IPS-18c (cell line): ENCODE data around the gene WFDC10B.
"Not testable (repeated sequence)": the region's sequence is repeated elsewhere in the genome, so short reads cannot be mapped to it uniquely, and the experiment has no call there.

Experiments used
- H3K4me3 ChIP-seq: 2 replicates; pipeline ENCODE4 v1.7.0; 2013; ENCODE audit warnings: low read depth, mild to moderate bottlenecking, low read length, moderate library complexity; ENCODE audit not compliant: insufficient read depth
- H3K9me3 ChIP-seq: one replicate; pipeline ENCODE4 v1.6.1; 2013; ENCODE audit warnings: mild to moderate bottlenecking, low read length, moderate library complexity; ENCODE audit not compliant: control insufficient read depth, insufficient read depth

The WFDC10B gene

GRCh38 chr20:45704969-45705637, at the start of gene WFDC10B:
WFDC10B (minus strand) TSS chr20:45705019; CDS start chr20:45685992, 19,027 bp downstream.
- H3K9me3 ChIP-seq: peaks cover 2% of the 10 kb centered on the region
- no peak within 1 kb of the TSS for H3K4me3 ChIP-seq

GRCh38 chr20:45752746-45753145, 47.9 kb upstream of the WFDC10B start:
- no peaks in the 10 kb centered on the region for H3K9me3 ChIP-seq
- no peak overlapping the region for H3K4me3 ChIP-seq

GRCh38 chr20:45751721-45752120, 46.9 kb upstream of the WFDC10B start:
- Histone ChIP-seq H3K9me3 (no peaks in the 10 kb centered on the region), H3K4me3 (no peak overlapping the region)

GRCh38 chr20:45745015-45745414, 40.2 kb upstream of the WFDC10B start:
- Histone ChIP-seq H3K4me3 (no peak overlapping the region), H3K9me3 (no peaks in the 10 kb centered on the region)

GRCh38 chr20:45742596-45742995, 37.8 kb upstream of the WFDC10B start:
- no peak overlapping the region for H3K4me3 ChIP-seq

DNA sequence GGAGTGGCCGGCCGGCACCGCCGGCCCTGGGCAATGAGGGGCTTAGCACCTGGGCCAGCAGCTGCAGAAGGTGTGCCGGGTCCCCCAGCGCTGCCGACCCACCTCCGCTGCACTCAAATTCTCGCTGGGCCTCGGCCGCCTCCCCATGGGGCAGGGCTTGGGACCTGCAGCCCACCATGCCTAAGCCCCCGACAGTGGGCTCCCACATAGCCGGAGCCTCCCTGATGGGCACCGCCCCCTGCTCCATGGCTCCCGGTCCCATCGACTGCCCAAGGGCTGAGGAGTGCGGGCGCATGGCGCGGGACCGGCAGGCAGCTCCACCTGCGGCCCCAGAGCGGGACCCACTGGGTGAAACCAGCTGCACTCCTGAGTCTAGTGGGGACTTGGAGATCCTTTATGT, 31.2 kb upstream of the WFDC10B start:
- H3K4me3 ChIP-seq: no peak overlapping the region

More at GRCh38 chr20:45742596-45742995, 37.8 kb upstream of the WFDC10B start:
- no peaks in the 10 kb centered on the region for H3K9me3 ChIP-seq

DNA sequence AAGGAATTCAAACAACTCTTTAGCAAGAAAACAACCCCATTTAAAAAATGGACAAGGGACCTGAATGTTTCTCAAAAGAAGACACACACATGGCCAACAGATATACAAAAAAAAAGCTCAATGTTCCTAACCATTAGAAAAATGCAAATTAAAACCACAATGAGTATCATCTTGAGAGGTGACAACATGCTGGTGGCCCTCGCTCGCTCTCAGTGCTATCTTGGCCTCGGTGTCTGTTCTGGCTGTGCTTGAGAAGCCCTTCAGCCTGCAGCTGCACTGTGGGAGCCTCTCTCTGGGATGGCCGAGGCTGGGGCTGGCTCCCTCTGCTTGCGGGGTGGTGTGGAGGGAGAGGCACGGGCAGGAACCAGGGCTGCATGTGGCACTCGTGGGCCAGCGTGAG, 30.7 kb upstream of the WFDC10B start:
- H3K9me3 ChIP-seq: peaks cover 7% of the 10 kb centered on the region
- no peak overlapping the region for H3K4me3 ChIP-seq

More for the DNA sequence above, 31.2 kb upstream of the WFDC10B start:
- peaks cover 7% of the 10 kb centered on the region for H3K9me3 ChIP-seq

- no peak overlapping the region for H3K4me3 ChIP-seq
- peaks cover 7% of the 10 kb centered on the region for H3K9me3 ChIP-seq
Observed at GRCh38 chr20:45732199-45732598, 27.4 kb upstream of the WFDC10B start.

DNA sequence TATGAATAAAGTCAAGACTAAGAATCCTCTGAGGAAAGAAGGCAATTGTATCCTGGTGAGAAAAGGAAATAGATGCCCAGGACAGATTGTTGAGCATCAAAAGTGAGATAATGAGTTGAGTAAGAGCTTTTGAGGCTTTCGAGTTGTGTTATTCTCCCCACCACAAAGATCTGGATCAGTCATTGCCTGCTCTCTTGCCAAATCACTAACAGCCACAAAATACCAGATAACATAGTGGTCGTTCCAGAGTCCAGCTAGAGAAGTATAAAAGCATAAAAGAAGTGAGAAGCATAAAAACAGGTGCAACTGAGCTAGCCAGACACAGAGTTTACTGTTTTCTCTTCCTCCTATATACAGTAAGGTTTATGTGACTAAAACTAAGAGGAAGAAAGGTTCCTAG, 22.2 kb upstream of the WFDC10B start:
- H3K4me3 ChIP-seq: no peak overlapping the region
- peaks cover 2% of the 10 kb centered on the region for H3K9me3 ChIP-seq

DNA sequence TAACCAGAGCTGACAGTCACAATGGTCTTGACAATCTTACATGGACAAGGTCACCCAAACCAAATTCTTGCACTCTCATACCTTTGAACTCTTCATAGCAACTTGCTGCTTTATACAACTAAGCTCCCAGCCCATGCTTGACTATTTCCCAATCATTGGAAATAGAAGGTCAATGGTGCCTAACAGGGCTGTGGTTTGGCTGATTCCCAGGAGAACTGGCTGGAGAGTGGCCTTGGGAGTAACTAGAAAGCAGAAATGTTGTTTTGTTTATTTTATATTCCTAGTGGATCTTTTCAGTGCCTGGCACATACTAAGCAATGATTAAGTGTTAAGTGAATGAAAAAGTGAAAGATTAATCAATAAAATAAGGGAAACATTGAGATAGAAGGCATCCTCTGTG, 20.3 kb upstream of the WFDC10B start:
- Histone ChIP-seq H3K9me3 (no peaks in the 10 kb centered on the region), H3K4me3 (no peak overlapping the region)

GRCh38 chr20:45722047-45722446, 17.2 kb upstream of the WFDC10B start, which contains the start of gene SPINT4:
SPINT4 (plus strand) TSS chr20:45722347; CDS start chr20:45722368, 21 bp downstream.
- Histone ChIP-seq H3K4me3 (no peak within 1 kb of the TSS), H3K9me3 (no peaks in the 10 kb centered on the region)

GRCh38 chr20:45716141-45716688, 11.4 kb upstream of the WFDC10B start:
- H3K4me3 ChIP-seq, H3K9me3 ChIP-seq: not testable (repeated sequence)

GRCh38 chr20:45701873-45702272, 2.9 kb downstream of the WFDC10B start, which contains the start of gene WFDC13:
WFDC13 (plus strand) TSS chr20:45702038; CDS start chr20:45702124, 86 bp downstream.
- Histone ChIP-seq H3K4me3 (no peak within 1 kb of the TSS), H3K9me3 (no peaks in the 10 kb centered on the region)

DNA sequence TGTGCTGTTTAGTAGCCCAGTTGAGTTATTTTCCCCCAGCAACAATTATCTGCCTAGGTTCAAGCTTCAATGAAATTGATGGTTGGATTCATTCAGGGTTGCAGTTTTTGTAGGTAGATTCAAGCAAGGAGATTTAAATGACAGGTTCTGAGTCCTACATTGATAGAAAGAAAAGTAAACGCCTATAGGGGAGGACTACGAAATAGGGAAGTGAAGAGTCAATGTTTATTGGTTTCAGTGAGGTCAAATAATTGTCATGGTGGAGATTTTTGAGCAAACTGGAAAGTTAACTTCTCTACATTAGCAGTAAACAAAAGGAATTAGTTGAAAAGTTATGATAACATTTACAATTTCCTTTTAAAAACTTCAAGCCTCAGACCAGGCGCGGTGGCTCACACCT, 3.7 kb downstream of the WFDC10B start:
- no peak overlapping the region for H3K4me3 ChIP-seq
- H3K9me3 ChIP-seq: no peaks in the 10 kb centered on the region

- Histone ChIP-seq H3K4me3 (no peak overlapping the region), H3K9me3 (peaks cover 6% of the 10 kb centered on the region)
Observed at GRCh38 chr20:45695496-45695895, 9.3 kb downstream of the WFDC10B start.

GRCh38 chr20:45693346-45693745, 11.5 kb downstream of the WFDC10B start:
- not testable (repeated sequence) for H3K9me3 ChIP-seq, H3K4me3 ChIP-seq

GRCh38 chr20:45685896-45686295, 18.9 kb downstream of the WFDC10B start:
- Histone ChIP-seq H3K9me3 (no peaks in the 10 kb centered on the region), H3K4me3 (no peak overlapping the region)

DNA sequence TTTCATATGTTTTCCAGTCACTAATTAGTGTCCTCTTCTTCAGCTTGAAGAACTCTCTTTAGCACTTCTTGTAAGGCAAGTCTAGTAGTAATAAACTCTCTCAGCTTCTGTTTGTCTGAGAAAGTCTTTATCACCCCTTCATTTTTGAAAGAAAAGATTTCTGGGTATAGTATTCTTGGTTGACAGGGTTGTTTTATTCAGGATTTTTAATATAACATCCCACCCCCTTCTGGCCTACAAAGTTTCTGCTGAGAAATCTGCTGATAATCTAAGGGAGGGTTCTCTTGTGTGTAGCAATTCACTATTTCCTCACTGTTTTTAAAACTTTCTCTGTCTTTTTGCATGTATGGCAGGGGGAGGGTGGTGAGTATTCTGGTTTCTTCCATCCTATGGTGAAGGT, 25.2 kb downstream of the WFDC10B start:
- no peak overlapping the region; the same call in 1 of the 2 replicates for H3K4me3 ChIP-seq

More for the DNA sequence above, 25.2 kb downstream of the WFDC10B start:
- peaks cover 3% of the 10 kb centered on the region for H3K9me3 ChIP-seq
